ENCODE measurements around the gene GRIN2A. TPM values are rescaled to one million over a fixed set of nuclear protein-coding genes. Genes with fewer than 3 reads are reported as not detected.

The GRIN2A gene
- total RNA-seq, 1 donor from 2014 or later, result 1.5 TPM

DNA sequence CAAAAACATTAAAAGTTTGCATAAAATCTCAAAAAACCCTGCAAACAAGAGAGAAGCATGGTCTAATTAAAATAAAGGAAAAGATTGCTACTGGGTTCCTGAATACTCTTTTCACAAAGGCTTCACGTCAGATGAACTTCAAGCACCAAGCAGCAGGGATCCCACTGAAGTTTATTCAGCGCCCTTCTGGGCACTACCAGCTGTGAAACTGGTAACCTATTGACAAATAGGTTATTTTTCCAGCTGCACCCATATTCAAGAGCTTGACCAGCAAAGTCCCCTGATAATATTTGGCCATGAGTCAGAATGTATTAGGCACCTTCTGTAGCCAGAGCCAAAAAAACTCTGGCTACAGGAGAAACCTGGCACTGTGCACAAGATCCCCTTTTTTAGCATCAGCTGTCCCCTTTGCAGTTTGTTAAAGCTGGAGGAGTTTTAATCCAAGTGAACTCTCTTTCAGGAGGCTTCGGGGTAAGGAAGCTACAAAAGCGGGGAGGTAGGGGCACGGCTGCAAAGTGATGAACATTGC, 60.3 kb downstream of the GRIN2A start:
- ATAC-seq (ENCODE audit: low read depth), result no peak
- TF ChIP-seq, protein P1, sequence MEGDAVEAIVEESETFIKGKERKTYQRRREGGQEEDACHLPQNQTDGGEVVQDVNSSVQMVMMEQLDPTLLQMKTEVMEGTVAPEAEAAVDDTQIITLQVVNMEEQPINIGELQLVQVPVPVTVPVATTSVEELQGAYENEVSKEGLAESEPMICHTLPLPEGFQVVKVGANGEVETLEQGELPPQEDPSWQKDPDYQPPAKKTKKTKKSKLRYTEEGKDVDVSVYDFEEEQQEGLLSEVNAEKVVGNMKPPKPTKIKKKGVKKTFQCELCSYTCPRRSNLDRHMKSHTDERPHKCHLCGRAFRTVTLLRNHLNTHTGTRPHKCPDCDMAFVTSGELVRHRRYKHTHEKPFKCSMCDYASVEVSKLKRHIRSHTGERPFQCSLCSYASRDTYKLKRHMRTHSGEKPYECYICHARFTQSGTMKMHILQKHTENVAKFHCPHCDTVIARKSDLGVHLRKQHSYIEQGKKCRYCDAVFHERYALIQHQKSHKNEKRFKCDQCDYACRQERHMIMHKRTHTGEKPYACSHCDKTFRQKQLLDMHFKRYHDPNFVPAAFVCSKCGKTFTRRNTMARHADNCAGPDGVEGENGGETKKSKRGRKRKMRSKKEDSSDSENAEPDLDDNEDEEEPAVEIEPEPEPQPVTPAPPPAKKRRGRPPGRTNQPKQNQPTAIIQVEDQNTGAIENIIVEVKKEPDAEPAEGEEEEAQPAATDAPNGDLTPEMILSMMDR (IDR thresholded peaks at IDR 0.05), result no peak
- Mint-ChIP-seq H3K4me1 (no peaks in the 10 kb centered on the region), H3K9me3 (peaks cover 3% of the 10 kb centered on the region), H3K27me3 (peaks cover 25% of the 10 kb centered on the region), H3K36me3 (ENCODE audit: low read depth) (no peaks in the 10 kb centered on the region), H3K27ac (no peak overlapping the region), H3K4me3 (no peak overlapping the region)
- POLR2A ChIA-PET, result no interaction called here
- CTCF ChIA-PET, result no interaction called here
- intact Hi-C loops (cut with micrococcal nuclease), result no loop called here
- DNase-seq, result no peak

DNA sequence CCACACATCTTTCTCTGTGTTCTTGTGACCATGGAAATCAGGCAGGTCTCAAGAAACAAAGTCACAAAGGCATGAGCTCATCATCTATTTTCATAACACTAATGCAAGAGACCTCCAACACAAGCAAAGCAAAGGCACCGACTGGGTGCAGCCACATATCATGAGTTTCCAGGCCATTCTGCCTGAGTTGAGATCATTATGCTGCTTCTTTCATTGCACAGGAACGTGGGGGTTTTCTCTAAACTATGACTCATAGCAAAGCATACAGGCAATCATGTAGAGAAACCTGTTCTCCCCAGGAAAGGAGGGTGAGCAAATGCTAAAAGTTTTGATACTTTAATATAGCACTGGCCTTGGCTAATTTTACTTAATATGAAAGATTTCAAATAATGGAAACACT, 60.7 kb downstream of the GRIN2A start:
- CTCF ChIA-PET, result no interaction called here
- Mint-ChIP-seq H3K36me3 (ENCODE audit: low read depth) (no peaks in the 10 kb centered on the region), H3K27me3 (peaks cover 25% of the 10 kb centered on the region), H3K4me1 (no peaks in the 10 kb centered on the region), H3K27ac (no peak overlapping the region), H3K9me3 (peaks cover 3% of the 10 kb centered on the region), H3K4me3 (no peak overlapping the region)
- POLR2A ChIA-PET, result no interaction called here
- ATAC-seq (ENCODE audit: low read depth) (no peak), DNase-seq (no peak)
- TF ChIP-seq, protein P1 (IDR thresholded peaks at IDR 0.05), result no peak
- intact Hi-C loops (cut with micrococcal nuclease), result no loop called here

DNA sequence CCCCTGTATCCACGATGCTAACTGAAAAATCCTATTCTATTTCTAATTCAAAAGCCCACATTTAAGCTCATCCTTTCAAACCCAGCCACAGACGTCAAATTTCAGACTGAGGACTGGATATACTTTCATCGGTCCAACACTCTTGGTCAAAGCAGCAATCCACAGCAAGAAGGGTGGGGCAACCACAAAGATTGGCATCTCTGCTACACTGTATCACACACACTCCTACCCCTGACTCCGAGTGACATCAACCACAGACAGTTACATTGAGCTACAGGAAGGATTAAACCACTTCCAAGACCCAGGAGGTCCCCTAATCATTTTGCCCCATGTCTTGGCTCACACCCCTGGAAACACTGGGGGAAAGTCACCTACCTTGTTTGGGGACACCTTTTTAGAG, 61.3 kb downstream of the GRIN2A start:
- ATAC-seq (ENCODE audit: low read depth), result no peak
- ChIA-PET CTCF (no interaction called here), POLR2A (no interaction called here)
- TF ChIP-seq, protein P1 (IDR thresholded peaks at IDR 0.05), result no peak
- Mint-ChIP-seq H3K9me3 (peaks cover 3% of the 10 kb centered on the region), H3K4me1 (no peaks in the 10 kb centered on the region), H3K27ac (no peak overlapping the region), H3K4me3 (no peak overlapping the region), H3K36me3 (ENCODE audit: low read depth) (no peaks in the 10 kb centered on the region), H3K27me3 (peaks cover 25% of the 10 kb centered on the region)
- intact Hi-C loops (cut with micrococcal nuclease), result no loop called here
- no peak for DNase-seq

DNA sequence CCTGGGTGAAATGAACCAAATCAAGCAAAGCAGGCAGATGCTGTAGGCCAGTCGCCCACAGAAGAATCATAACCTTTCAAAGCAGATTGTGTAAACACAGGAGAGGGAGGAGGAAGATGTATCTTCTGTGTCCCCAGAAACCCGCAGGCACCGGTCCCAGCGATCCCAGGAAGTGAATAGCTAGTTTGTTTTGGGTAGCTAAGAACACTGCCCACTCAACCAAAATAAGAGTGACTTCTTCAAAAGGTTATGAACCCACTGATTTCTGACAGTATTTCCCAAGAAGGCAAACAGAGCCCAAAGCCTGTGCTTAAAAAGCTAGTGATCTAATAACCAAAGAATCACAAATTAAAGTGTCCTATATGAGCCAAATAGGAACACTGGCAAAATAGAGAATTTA, 67.8 kb downstream of the GRIN2A start:
- DNase-seq, result no peak

DNA sequence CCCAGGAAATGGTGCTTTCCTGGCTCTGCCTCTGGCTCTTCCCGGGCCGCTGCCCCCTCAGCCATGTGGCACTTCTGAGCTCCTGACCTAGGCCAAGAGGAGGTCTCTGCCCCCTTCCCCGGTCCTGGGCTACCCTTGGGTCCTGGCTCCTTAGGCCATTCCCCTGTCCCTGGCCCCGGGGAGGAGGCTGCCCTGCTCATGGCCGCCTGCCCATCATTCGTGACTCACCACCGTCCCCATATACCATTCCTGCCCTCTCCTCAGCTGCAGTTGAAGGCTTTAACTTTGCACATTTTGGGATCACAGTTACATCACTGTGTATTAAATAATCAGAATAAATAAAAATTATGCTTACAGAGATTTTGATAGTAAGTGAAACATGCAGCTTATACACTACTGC, 69.0 kb downstream of the GRIN2A start:
- CTCF ChIA-PET, result no interaction called here
- ATAC-seq (ENCODE audit: low read depth) (no peak), DNase-seq (no peak)
- Mint-ChIP-seq H3K4me3 (no peak overlapping the region), H3K27me3 (peaks cover 4% of the 10 kb centered on the region), H3K36me3 (ENCODE audit: low read depth) (no peaks in the 10 kb centered on the region), H3K4me1 (no peaks in the 10 kb centered on the region), H3K9me3 (no peaks in the 10 kb centered on the region), H3K27ac (no peak overlapping the region)
- TF ChIP-seq, protein P1 (IDR thresholded peaks at IDR 0.05), result no peak
- intact Hi-C loops (cut with micrococcal nuclease), result no loop called here
- POLR2A ChIA-PET, result no interaction called here

More for the DNA sequence above, 67.8 kb downstream of the GRIN2A start:
- TF ChIP-seq, protein P1 (IDR thresholded peaks at IDR 0.05), result no peak
- H3K36me3 Mint-ChIP-seq (ENCODE audit: low read depth), result no peaks in the 10 kb centered on the region
- H3K4me3 Mint-ChIP-seq, result no peak overlapping the region
- no peaks in the 10 kb centered on the region for H3K4me1 Mint-ChIP-seq
- peaks cover 3% of the 10 kb centered on the region for H3K9me3 Mint-ChIP-seq
- CTCF ChIA-PET, result no interaction called here
- H3K27me3 Mint-ChIP-seq, result peaks cover 8% of the 10 kb centered on the region
- POLR2A ChIA-PET, result no interaction called here
- H3K27ac Mint-ChIP-seq, result no peak overlapping the region
- ATAC-seq (ENCODE audit: low read depth), result no peak
- intact Hi-C loops (cut with micrococcal nuclease), result no loop called here
